Measurements from ENCODE around the gene CCDC180. TPM values are rescaled to one million over a fixed set of nuclear protein-coding genes. Genes with fewer than 3 reads are reported as not detected.
"Not testable (repeated sequence)": the region's sequence is repeated elsewhere in the genome, so short reads cannot be mapped to it uniquely, and the experiment has no call there.

CCDC180 gene
- 5.0 TPM for total RNA-seq

GRCh38 chr9:97307500-97308163 is at the start of gene CCDC180:
Gene CCDC180, plus strand, starts transcription at chr9:97307659. Its CDS starts 405 bp downstream, at chr9:97308064.
- H3K4me1 ChIP-seq (ENCODE audit: insufficient read depth, low read length): no peaks in the 10 kb centered on the region
- no peaks in the 10 kb centered on the region for H3K9me3 ChIP-seq (ENCODE audit: low read depth, low read length)
- no peaks in the 10 kb centered on the region for H3K27me3 ChIP-seq (ENCODE audit: insufficient read depth, low read length)
- H3K4me3 ChIP-seq (ENCODE audit: low read length): no peak within 1 kb of the TSS

- not testable (repeated sequence) for H3K27me3 ChIP-seq (ENCODE audit: insufficient read depth, low read length); H3K4me1 ChIP-seq (ENCODE audit: insufficient read depth, low read length); H3K4me3 ChIP-seq (ENCODE audit: low read length); H3K9me3 ChIP-seq (ENCODE audit: low read depth, low read length)
These were observed 47.5 kb upstream of the CCDC180 start for GRCh38 chr9:97259834-97260514.

GRCh38 chr9:97271292-97271691 is 36.2 kb upstream of the CCDC180 start:
- Histone ChIP-seq H3K4me3 (ENCODE audit: low read length) (no peak overlapping the region), H3K9me3 (ENCODE audit: low read depth, low read length) (no peaks in the 10 kb centered on the region), H3K27me3 (ENCODE audit: insufficient read depth, low read length) (no peaks in the 10 kb centered on the region), H3K4me1 (ENCODE audit: insufficient read depth, low read length) (no peaks in the 10 kb centered on the region)

- H3K27me3 ChIP-seq (ENCODE audit: insufficient read depth, low read length): no peaks in the 10 kb centered on the region
- H3K9me3 ChIP-seq (ENCODE audit: low read depth, low read length): no peaks in the 10 kb centered on the region
- no peaks in the 10 kb centered on the region for H3K4me1 ChIP-seq (ENCODE audit: insufficient read depth, low read length)
- H3K4me3 ChIP-seq (ENCODE audit: low read length): no peak overlapping the region
These were observed 35.4 kb upstream of the CCDC180 start for GRCh38 chr9:97272072-97272471.

GRCh38 chr9:97276310-97276852 is 31.1 kb upstream of the CCDC180 start:
- Histone ChIP-seq H3K27me3 (ENCODE audit: insufficient read depth, low read length) (no peaks in the 10 kb centered on the region), H3K9me3 (ENCODE audit: low read depth, low read length) (no peaks in the 10 kb centered on the region), H3K4me1 (ENCODE audit: insufficient read depth, low read length) (no peaks in the 10 kb centered on the region), H3K4me3 (ENCODE audit: low read length) (no peak overlapping the region)

GRCh38 chr9:97277953-97278352 is 29.5 kb upstream of the CCDC180 start:
- Histone ChIP-seq H3K4me3 (ENCODE audit: low read length) (no peak overlapping the region), H3K4me1 (ENCODE audit: insufficient read depth, low read length) (no peaks in the 10 kb centered on the region), H3K9me3 (ENCODE audit: low read depth, low read length) (no peaks in the 10 kb centered on the region), H3K27me3 (ENCODE audit: insufficient read depth, low read length) (no peaks in the 10 kb centered on the region)

GRCh38 chr9:97280755-97281330 is 26.6 kb upstream of the CCDC180 start:
- H3K4me3 ChIP-seq (ENCODE audit: low read length): no peak overlapping the region
- no peaks in the 10 kb centered on the region for H3K27me3 ChIP-seq (ENCODE audit: insufficient read depth, low read length)
- no peaks in the 10 kb centered on the region for H3K4me1 ChIP-seq (ENCODE audit: insufficient read depth, low read length)
- peaks cover 10% of the 10 kb centered on the region for H3K9me3 ChIP-seq (ENCODE audit: low read depth, low read length)

- Histone ChIP-seq H3K4me1 (ENCODE audit: insufficient read depth, low read length) (no peaks in the 10 kb centered on the region), H3K9me3 (ENCODE audit: low read depth, low read length) (peaks cover 14% of the 10 kb centered on the region), H3K27me3 (ENCODE audit: insufficient read depth, low read length) (no peaks in the 10 kb centered on the region), H3K4me3 (ENCODE audit: low read length) (no peak overlapping the region)
These were observed 23.7 kb upstream of the CCDC180 start for GRCh38 chr9:97283768-97284167.

GRCh38 chr9:97284798-97285197 is 22.7 kb upstream of the CCDC180 start:
- no peaks in the 10 kb centered on the region for H3K27me3 ChIP-seq (ENCODE audit: insufficient read depth, low read length)

DNA sequence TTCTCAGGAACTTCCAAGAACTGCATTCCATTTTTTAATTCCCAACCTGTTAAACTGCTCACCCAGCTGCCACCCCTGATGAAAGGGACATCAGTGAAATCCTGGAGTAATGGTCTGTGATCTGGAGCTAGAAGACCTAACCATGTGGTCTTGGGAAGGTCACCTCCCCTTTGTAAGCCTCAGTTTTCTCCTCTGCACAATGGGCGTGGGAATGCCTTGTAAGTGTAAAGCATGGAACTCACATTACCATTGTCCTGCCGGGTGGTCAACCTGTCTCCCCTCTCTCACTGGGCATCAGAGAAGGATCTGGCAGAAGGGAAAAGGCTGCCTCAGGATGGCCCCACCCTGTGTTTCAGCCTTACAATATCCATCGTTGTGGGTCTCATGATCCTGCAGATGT is 15.3 kb upstream of the CCDC180 start:
- Histone ChIP-seq H3K4me3 (ENCODE audit: low read length) (no peak overlapping the region), H3K4me1 (ENCODE audit: insufficient read depth, low read length) (no peaks in the 10 kb centered on the region), H3K9me3 (ENCODE audit: low read depth, low read length) (no peaks in the 10 kb centered on the region), H3K27me3 (ENCODE audit: insufficient read depth, low read length) (no peaks in the 10 kb centered on the region)

More at GRCh38 chr9:97284798-97285197, 22.7 kb upstream of the CCDC180 start:
- H3K9me3 ChIP-seq (ENCODE audit: low read depth, low read length): peaks cover 14% of the 10 kb centered on the region
- no peak overlapping the region for H3K4me3 ChIP-seq (ENCODE audit: low read length)
- H3K4me1 ChIP-seq (ENCODE audit: insufficient read depth, low read length): no peaks in the 10 kb centered on the region

- Histone ChIP-seq H3K9me3 (ENCODE audit: low read depth, low read length) (peaks cover 5% of the 10 kb centered on the region), H3K27me3 (ENCODE audit: insufficient read depth, low read length) (no peaks in the 10 kb centered on the region), H3K4me3 (ENCODE audit: low read length) (no peak overlapping the region), H3K4me1 (ENCODE audit: insufficient read depth, low read length) (no peaks in the 10 kb centered on the region)
These were observed 14.2 kb upstream of the CCDC180 start for GRCh38 chr9:97293207-97293721.

DNA sequence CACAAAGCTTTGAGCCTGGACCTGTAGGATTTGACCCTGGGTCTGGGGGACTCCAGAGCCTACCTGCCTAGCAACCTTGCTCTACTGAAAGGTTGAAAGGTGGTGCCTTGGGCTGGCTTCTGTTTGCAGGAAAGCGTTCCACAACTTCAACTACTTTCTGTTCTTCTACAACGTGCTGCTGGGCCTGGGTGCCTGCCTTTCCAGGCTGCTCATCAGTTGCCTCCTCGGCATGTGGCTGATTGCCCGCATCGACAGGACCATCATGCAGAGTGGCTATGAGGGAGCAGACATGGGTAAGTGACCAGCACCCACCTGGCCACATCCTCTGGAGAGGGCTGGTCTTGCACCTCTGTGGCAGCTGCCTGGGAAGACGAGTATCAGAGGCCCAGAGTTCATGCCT is 13.6 kb upstream of the CCDC180 start:
- no peak overlapping the region for H3K4me3 ChIP-seq (ENCODE audit: low read length)
- H3K27me3 ChIP-seq (ENCODE audit: insufficient read depth, low read length): no peaks in the 10 kb centered on the region
- H3K4me1 ChIP-seq (ENCODE audit: insufficient read depth, low read length): no peaks in the 10 kb centered on the region
- H3K9me3 ChIP-seq (ENCODE audit: low read depth, low read length): peaks cover 5% of the 10 kb centered on the region

DNA sequence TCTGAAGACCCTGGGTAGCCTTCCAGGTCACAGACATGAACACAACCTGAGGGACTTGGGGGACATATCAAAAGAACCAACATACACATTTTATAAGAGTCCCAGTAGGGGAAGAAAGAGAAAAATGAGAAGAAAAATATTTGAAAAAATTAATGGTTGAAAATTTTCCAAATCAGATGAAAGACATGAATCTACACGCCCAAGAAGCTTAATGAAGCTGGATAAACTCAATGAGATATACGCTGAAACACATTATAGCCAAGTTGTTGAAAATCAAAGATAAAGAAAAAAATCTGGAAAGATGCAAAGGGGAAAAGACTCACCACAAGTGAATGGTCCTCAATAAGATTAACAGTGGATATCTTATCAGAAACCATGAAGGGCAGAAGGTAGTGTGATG is 9.6 kb upstream of the CCDC180 start:
- Histone ChIP-seq H3K4me1 (ENCODE audit: insufficient read depth, low read length) (no peaks in the 10 kb centered on the region), H3K9me3 (ENCODE audit: low read depth, low read length) (peaks cover 5% of the 10 kb centered on the region), H3K4me3 (ENCODE audit: low read length) (no peak overlapping the region), H3K27me3 (ENCODE audit: insufficient read depth, low read length) (no peaks in the 10 kb centered on the region)

- no peaks in the 10 kb centered on the region for H3K4me1 ChIP-seq (ENCODE audit: insufficient read depth, low read length)
- no peaks in the 10 kb centered on the region for H3K27me3 ChIP-seq (ENCODE audit: insufficient read depth, low read length)
- H3K9me3 ChIP-seq (ENCODE audit: low read depth, low read length): peaks cover 5% of the 10 kb centered on the region
- no peak overlapping the region for H3K4me3 ChIP-seq (ENCODE audit: low read length)
These were observed 7.5 kb upstream of the CCDC180 start for GRCh38 chr9:97299809-97300414.

GRCh38 chr9:97300586-97300985 is 6.9 kb upstream of the CCDC180 start:
- no peaks in the 10 kb centered on the region for H3K4me1 ChIP-seq (ENCODE audit: insufficient read depth, low read length)
- H3K9me3 ChIP-seq (ENCODE audit: low read depth, low read length): peaks cover 5% of the 10 kb centered on the region
- H3K27me3 ChIP-seq (ENCODE audit: insufficient read depth, low read length): no peaks in the 10 kb centered on the region

More at GRCh38 chr9:97300586-97300985, 6.9 kb upstream of the CCDC180 start:
- no peak overlapping the region for H3K4me3 ChIP-seq (ENCODE audit: low read length)

Measured in mononuclear cell (primary cell).